Erythroblast (primary cell): Measurements from ENCODE around the gene CD4.
"Not testable (repeated sequence)": the region's sequence is repeated elsewhere in the genome, so short reads cannot be mapped to it uniquely, and the experiment has no call there.

ENCODE experiments used
- DNase-seq, 2 experiments: peaks; one replicate each; lab custom pipeline; 2025; lab: John Stamatoyannopoulos, UW
- GATA1 ChIP-seq: IDR thresholded peaks from 2 replicates; pipeline ENCODE4 v1.6.1; 2011; ENCODE audit warnings: low read depth, mild to moderate bottlenecking, control low read depth, low read length, moderate library complexity
- POLR2A ChIP-seq: IDR thresholded peaks from 2 replicates; pipeline ENCODE4 v1.6.1; 2011; ENCODE audit warnings: mild to moderate bottlenecking, low read length

CD4 gene

DNA sequence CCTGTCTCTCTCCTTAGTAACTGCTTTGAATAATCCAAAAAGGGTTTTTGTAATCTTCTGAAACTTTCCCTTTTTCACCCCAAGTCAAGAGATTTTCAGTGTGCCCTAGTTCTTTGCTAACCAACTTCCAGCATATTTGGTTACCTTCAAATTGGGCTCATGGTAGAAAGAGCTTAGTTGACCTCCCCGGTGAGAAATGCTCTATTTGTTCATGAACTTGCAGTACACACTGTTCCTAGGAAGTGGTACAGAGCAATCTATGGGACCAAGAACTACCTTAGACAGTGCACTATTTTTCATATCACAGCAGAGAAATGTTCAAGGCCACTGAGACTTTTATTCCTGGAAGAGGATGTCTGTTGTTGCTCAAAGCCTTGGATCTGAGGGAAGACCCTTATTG lies 64.3 kb downstream of the CD4 start:
- no peak for DNase-seq
- TF ChIP-seq POLR2A (no peak), GATA1 (no peak)

DNA sequence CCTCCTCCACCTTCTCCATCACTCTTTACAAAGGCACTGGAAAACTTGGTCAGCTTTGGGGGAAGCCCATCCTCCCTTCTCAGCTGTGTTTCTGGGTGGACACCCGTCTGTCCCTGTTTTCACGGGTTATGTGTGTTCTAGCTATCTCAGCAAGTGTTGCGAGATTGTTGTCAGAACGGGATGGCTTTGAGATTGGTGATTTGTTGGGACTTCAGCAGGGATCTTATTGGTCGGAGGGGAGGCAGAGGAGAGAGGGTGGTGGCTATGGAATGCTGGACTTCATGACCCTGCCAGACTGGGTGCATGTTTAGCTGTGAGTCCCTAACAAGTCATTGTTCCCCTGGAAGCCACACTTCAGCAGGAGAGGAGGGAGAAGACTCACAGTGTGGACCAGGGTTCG lies 64.7 kb downstream of the CD4 start:
- no peak for TF ChIP-seq GATA1
- TF ChIP-seq POLR2A, result no peak
- no peak for DNase-seq

DNA sequence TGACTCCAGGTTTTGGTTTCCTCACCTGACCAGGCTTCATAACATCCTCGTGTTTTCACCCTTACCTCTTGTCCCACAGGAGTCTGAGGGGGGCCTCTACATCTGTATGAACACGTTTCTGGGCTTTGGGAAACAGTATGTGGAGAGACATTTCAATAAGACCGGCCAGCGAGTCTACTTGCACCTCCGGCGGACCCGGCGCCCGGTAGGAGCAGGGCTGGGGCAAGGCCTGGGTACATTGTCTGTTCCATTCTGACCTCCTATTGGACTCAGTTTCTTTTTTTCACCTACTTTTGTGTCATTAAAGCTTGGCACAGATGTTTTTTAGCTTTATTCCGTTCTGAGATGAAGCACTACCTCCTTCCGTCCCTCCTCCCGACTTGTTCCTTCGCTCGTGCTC lies 66.0 kb downstream of the CD4 start:
- no peak for DNase-seq
- TF ChIP-seq GATA1, result no peak
- TF ChIP-seq POLR2A, result no peak

DNA sequence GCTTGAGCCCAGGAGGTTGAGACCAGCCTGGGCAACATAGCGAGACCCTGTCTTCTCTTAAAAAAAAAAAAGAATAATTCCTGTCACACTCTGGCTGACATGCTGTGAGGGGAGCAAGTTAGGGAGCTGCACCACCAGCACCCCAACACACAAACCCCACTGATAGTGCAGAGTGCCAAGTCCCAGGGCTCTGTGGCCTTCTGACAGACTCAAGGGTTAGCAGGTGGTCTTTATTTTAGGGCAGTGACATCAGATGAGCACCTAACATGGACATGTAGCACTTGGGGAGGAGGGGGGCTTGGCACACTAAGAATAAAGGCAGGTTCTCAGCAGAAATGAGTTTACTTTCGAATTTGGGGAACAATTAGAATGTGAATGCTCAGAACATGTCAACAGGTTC lies 69.5 kb downstream of the CD4 start:
- TF ChIP-seq GATA1 (no peak), POLR2A (no peak)

DNA sequence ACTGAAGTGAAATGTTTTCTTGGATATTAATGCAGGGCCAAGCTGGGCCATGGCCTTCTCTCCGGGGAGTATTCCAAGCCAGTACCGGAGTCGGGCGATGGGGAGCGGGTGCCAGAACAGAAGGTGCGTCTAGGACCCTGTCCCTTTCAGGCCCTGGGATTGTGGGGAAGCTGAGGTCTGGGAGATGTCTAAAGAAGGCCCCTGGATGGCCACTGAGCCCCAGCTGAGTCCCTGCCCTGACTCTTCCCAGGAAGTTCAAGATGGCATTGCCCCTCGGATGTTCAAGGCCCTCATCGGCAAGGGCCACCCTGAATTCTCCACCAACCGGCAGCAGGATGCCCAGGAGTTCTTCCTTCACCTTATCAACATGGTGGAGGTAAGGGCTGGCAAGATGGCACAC lies 70.8 kb downstream of the CD4 start:
- DNase-seq, result no peak
- no peak for TF ChIP-seq GATA1

More for the DNA sequence above, 69.5 kb downstream of the CD4 start:
- no peak for DNase-seq

DNA sequence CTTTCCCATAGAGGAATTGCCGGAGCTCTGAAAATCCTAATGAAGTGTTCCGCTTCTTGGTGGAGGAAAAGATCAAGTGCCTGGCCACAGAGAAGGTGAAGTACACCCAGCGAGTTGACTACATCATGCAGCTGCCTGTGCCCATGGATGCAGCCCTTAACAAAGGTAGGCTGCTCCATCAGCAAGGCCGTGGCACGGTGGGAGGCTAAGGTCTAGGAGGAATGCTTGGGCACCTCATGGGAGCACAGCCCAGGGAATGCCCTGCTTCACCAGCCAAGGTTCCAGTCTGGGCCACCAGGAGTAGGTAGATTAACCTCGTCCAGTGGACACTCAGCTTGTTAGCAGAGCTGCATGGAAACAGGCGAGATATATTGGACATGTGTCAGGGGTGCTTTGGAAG lies 71.6 kb downstream of the CD4 start:
- TF ChIP-seq GATA1 (no peak), POLR2A (no peak)

DNA sequence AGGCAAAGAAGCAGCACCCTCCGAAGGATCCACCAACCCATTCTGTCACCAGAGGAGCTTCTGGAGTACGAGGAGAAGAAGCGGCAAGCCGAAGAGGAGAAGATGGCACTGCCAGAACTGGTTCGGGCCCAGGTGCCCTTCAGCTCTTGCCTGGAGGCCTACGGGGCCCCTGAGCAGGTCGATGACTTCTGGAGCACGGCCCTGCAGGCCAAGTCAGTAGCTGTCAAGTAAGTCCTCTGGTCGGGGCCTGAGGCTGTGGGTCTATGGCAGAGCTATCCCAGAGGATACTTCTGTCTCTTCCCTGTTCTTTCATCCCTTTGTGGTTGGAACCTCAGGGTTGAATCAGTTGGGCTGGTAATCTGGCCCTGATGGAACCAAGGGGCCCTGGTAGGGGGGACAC lies 72.1 kb downstream of the CD4 start:
- no peak for DNase-seq
- no peak for TF ChIP-seq GATA1
- TF ChIP-seq POLR2A, result no peak

More for the DNA sequence above, 71.6 kb downstream of the CD4 start:
- no peak for DNase-seq

DNA sequence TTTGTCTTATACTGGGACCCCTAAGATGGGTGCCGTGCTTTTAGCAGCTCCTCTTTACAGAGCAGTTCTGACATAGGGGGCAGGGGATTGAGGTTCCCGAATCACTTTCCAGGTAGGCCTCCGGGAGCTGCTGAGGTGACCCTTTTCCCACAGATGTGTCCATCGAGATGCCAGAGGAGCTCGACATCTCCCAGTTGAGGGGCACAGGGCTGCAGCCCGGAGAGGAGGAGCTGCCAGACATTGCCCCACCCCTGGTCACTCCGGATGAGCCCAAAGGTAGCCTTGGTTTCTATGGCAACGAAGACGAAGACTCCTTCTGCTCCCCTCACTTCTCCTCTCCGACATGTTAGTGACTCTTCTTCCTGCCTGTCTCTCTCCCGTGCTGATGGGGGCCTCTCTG lies 73.7 kb downstream of the CD4 start:
- DNase-seq, result no peak
- no peak for TF ChIP-seq POLR2A
- no peak for TF ChIP-seq GATA1

DNA sequence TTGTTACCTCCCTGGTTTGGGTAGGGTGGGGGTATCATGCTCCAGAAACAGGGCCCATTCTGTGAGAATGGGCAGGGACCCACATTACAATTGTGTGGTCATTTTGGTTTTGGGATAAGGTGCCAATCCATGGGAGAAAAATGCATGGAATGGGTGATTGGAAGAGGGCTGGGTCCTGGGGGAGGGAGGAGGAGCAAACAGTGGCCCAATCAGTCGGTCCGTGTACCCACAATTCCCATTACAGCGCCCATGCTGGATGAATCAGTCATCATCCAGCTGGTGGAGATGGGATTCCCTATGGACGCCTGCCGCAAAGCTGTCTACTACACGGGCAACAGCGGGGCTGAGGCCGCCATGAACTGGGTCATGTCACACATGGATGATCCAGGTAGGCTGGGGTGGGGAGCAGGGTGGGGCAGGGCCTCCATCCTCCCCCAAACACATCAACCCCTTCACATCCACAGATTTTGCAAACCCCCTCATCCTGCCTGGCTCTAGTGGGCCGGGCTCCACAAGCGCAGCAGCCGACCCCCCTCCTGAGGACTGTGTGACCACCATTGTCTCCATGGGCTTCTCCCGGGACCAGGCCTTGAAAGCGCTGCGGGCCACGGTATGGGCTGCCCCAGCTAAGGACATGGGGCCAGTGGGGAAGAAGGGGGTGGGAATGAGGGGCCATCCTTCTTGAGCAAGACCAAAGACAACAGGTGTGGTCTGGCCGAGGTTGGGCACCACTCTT lies 74.4 kb downstream of the CD4 start:
- no peak for DNase-seq
- TF ChIP-seq POLR2A, result no peak
- TF ChIP-seq GATA1, result no peak

DNA sequence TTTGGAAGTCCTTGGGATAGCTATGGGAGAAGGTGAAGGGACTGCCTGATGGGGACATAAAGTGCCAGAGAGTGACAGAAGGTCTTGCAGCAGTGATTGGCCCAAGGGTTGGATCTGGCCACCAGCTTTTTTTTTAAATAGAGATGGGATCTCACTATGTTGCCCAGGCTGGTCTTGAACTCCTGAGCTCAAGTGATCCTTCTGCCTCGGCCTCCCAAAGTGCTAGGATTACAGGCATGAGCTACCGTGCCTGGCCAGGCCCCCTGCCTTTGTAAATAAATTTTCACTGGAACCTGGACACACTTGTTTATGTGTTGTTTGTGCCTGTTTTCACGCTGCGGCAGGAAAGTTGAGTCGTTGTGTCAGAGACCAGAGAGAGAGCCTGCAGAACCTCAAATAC lies 76.0 kb downstream of the CD4 start:
- DNase-seq, result not testable (repeated sequence)

DNA sequence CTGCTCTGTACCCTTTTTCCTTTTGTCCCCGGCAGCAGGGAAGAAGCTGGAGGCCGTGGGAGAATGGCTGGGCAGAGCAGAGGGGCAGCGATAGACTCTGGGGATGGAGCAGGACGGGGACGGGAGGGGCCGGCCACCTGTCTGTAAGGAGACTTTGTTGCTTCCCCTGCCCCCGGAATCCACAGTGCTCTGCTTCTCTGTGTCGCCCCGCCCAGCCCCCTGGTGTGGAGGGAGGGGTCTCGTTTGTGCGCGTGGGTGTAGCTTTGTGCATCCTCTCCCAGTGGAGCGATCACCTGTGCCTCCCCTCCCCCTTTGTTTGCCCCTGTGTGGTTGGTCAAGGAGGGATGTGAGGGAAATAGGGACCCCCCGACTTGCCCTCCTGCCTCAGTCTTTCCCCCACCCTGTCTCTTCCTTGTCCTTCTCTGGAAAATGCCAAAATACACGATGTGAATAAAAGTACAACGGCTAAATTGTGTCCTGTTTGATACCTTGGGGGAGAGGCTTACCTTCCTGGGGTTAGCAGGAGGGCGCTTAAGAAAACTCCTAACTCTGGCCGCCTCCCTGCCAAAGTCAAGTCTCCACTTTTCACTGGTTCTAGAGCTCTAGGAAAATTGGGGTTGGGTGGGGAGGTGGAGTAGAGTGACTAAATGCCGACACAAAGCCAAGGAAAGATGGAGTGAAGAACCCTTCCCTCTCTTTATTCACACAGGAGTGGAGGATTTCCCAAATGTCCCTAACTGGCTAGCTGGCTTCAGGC lies 77.0 kb downstream of the CD4 start:
- TF ChIP-seq POLR2A (no peak), GATA1 (no peak)

DNA sequence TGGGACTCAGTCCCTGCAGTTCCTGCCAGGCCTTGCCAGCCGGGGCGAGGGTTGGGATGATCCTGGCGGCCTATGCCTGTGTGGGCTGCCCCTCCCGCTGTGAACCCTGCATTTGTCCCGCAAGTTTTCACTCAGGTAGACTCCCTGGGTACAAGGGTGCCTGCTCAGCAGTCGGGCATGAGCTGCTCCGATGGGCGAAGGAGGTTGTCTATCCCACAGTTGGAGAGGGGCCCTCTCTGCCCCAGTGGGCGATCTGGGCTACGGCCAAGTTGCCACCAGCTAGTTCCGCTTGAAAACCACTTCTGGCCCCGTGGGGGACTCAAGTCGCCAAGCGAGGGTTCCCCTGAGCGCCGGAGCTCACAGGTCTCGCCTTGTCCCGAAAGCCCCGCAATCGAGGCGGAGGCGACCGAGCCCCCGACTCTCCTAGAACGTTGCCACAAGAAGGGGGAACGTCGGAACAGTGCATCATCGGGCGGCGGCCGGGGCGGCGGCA lies 77.6 kb downstream of the CD4 start:
- DNase-seq, result no peak

More for the DNA sequence above, 77.0 kb downstream of the CD4 start:
- no peak for DNase-seq

DNA sequence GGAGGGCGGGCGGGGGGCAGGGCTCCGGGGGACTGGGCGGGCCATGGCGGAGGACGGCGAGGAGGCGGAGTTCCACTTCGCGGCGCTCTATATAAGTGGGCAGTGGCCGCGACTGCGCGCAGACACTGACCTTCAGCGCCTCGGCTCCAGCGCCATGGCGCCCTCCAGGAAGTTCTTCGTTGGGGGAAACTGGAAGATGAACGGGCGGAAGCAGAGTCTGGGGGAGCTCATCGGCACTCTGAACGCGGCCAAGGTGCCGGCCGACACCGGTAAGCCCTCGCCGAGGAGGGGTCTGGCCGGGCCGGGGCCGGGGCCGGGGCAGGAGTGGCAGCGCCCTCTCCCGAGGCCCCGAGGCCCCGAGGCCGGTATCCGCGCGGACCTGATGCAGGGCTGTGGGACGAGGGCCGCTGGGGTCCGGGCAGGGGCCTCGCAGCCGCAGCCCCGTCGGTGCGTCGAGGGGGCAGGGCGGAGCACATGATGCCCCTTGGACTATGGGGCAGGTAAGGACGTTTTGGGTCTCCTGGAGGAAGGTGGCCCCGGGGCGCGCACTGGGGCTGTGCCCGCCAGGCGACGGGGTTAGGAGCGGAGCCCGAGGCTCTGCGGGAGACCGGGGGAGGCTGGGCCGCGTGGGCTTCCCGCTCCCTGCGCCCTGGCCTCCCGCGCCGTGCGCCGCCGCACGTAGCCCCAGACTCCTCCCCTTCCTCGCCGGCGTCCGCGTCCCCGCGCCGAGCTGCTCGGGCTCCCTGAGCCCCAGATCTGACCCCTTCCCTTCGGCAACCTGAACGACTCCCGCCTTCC lies 78.3 kb downstream of the CD4 start, which contains the start of gene TPI1:
Gene TPI1, plus strand, starts transcription at position 119 of the 798 bp plus-strand sequence. Its CDS starts 36 bp downstream, at position 155.
- TF ChIP-seq GATA1 (no peak), POLR2A (peak; percentile 89)
- peak; percentile 88 to 93 for DNase-seq

More for the DNA sequence above, 77.6 kb downstream of the CD4 start:
- TF ChIP-seq POLR2A, result no peak
- no peak for TF ChIP-seq GATA1
